Parathyroid adenoma (tissue), 2 donors: Measurements from ENCODE around the gene CFAP20DC.
"Not testable (repeated sequence)": the region's sequence is repeated elsewhere in the genome, so short reads cannot be mapped to it uniquely, and the experiment has no call there.

Experiments used
- H2AFZ ChIP-seq: fragments of 300-600 bp; sonication (generic); one replicate; pipeline ENCODE4 v1.7.0; 2017; ENCODE audit warnings: antibody characterized with exemption, mild to moderate bottlenecking
- H3K27ac ChIP-seq: fragments of 300-600 bp; sonication (generic); one replicate; pipeline ENCODE4 v1.7.0; 2017
- H3K27me3 ChIP-seq: fragments of 300-600 bp; sonication (generic); one replicate; pipeline ENCODE4 v1.7.0; 2017; ENCODE audit warnings: low read length; ENCODE audit not compliant: control insufficient read depth, insufficient read depth
- H3K36me3 ChIP-seq: fragments of 300-600 bp; sonication (generic); one replicate; pipeline ENCODE4 v1.7.0; 2017; ENCODE audit warnings: low read length; ENCODE audit not compliant: control insufficient read depth, insufficient read depth
- H3K4me1 ChIP-seq: fragments of 300-600 bp; sonication (generic); one replicate; pipeline ENCODE4 v1.7.0; 2017; ENCODE audit warnings: control low read depth
- H3K4me2 ChIP-seq: fragments of 300-600 bp; sonication (generic); one replicate; pipeline ENCODE4 v1.7.0; 2017; ENCODE audit warnings: low read length
- H3K4me3 ChIP-seq: fragments of 300-600 bp; sonication (generic); one replicate; pipeline ENCODE4 v1.7.0; 2017; ENCODE audit warnings: low read depth, low read length
- H3K79me2 ChIP-seq: fragments of 300-600 bp; sonication (generic); one replicate; pipeline ENCODE4 v1.7.0; 2017; ENCODE audit warnings: control low read depth
- H3K9ac ChIP-seq: fragments of 300-600 bp; sonication (generic); one replicate; pipeline ENCODE4 v1.7.0; 2017; ENCODE audit warnings: mild to moderate bottlenecking
- H3K9me3 ChIP-seq: fragments of 300-600 bp; sonication (generic); one replicate; pipeline ENCODE4 v1.7.0; 2017; ENCODE audit warnings: low read length; ENCODE audit not compliant: control insufficient read depth
- CTCF ChIP-seq: fragments of 300-600 bp; sonication (generic); IDR thresholded peaks from one replicate; pipeline ENCODE4 v1.7.0; 2017; ENCODE audit warnings: antibody characterized with exemption, mild to moderate bottlenecking
- donor health status: primary hyperparathyroidism.

CFAP20DC gene

GRCh38 chr3:59049671-59050331, at the start of gene CFAP20DC:
Gene CFAP20DC, minus strand, starts transcription at chr3:59050025. Its CDS starts 394 bp downstream, at chr3:59049631.
- H3K9me3 ChIP-seq: no peaks in the 10 kb centered on the region
- H3K27me3 ChIP-seq: no peaks in the 10 kb centered on the region
- H3K79me2 ChIP-seq: no peaks in the 10 kb centered on the region
- H3K4me3 ChIP-seq: peak within 1 kb of the TSS; percentile 75
- H3K27ac ChIP-seq: peak within 1 kb of the TSS; percentile 29
- no peak for TF ChIP-seq CTCF
- H2AFZ ChIP-seq: peak within 1 kb of the TSS; percentile 94
- H3K9ac ChIP-seq: no peak within 1 kb of the TSS
- no peaks in the 10 kb centered on the region for H3K36me3 ChIP-seq
- H3K4me2 ChIP-seq: peak within 1 kb of the TSS; percentile 77
- H3K4me1 ChIP-seq: peaks cover 2% of the 10 kb centered on the region

- not testable (repeated sequence) for H3K9me3 ChIP-seq, H3K79me2 ChIP-seq, H3K9ac ChIP-seq, H3K36me3 ChIP-seq, H3K27me3 ChIP-seq, H3K4me2 ChIP-seq, H2AFZ ChIP-seq, H3K27ac ChIP-seq, H3K4me3 ChIP-seq, H3K4me1 ChIP-seq
Measured at GRCh38 chr3:59098516-59098915, 48.7 kb upstream of the CFAP20DC start.

GRCh38 chr3:59094446-59094845, 44.6 kb upstream of the CFAP20DC start:
- no peaks in the 10 kb centered on the region for H3K79me2 ChIP-seq
- no peaks in the 10 kb centered on the region for H3K4me1 ChIP-seq
- H3K9ac ChIP-seq: no peak overlapping the region
- peaks cover 2% of the 10 kb centered on the region for H3K9me3 ChIP-seq
- no peaks in the 10 kb centered on the region for H3K27me3 ChIP-seq
- H3K4me3 ChIP-seq: no peak overlapping the region
- H3K27ac ChIP-seq: no peak overlapping the region
- no peak overlapping the region for H3K4me2 ChIP-seq
- TF ChIP-seq CTCF: no peak
- no peak overlapping the region for H2AFZ ChIP-seq
- H3K36me3 ChIP-seq: no peaks in the 10 kb centered on the region

- no peaks in the 10 kb centered on the region for H3K4me1 ChIP-seq
- H3K36me3 ChIP-seq: no peaks in the 10 kb centered on the region
- no peak overlapping the region for H3K4me2 ChIP-seq
- no peaks in the 10 kb centered on the region for H3K79me2 ChIP-seq
- H3K4me3 ChIP-seq: no peak overlapping the region
- no peak for TF ChIP-seq CTCF
- no peak overlapping the region for H3K9ac ChIP-seq
- no peak overlapping the region for H3K27ac ChIP-seq
- H2AFZ ChIP-seq: no peak overlapping the region
- peaks cover 2% of the 10 kb centered on the region for H3K9me3 ChIP-seq
- no peaks in the 10 kb centered on the region for H3K27me3 ChIP-seq
Measured at GRCh38 chr3:59093521-59093920, 43.7 kb upstream of the CFAP20DC start.

- no peak overlapping the region for H2AFZ ChIP-seq
- no peak overlapping the region for H3K4me2 ChIP-seq
- H3K9me3 ChIP-seq: no peaks in the 10 kb centered on the region
- no peak overlapping the region for H3K9ac ChIP-seq
- no peaks in the 10 kb centered on the region for H3K36me3 ChIP-seq
- no peak overlapping the region for H3K27ac ChIP-seq
- H3K4me3 ChIP-seq: no peak overlapping the region
- H3K27me3 ChIP-seq: no peaks in the 10 kb centered on the region
- H3K79me2 ChIP-seq: no peaks in the 10 kb centered on the region
- no peak for TF ChIP-seq CTCF
- no peaks in the 10 kb centered on the region for H3K4me1 ChIP-seq
Measured at GRCh38 chr3:59088761-59089160, 38.9 kb upstream of the CFAP20DC start.
